ENCODE data around the gene SERF2.

- no peak for TF ChIP-seq CTCF (conservative IDR thresholded peaks at IDR 0.05)
- no peak for TF ChIP-seq ZFX (IDR thresholded peaks at IDR 0.05)
Measured at GRCh38 chr15:43793647-43794046, 1.5 kb downstream of the SERF2 start.
